ELF-1 (cell line): ENCODE results near the gene TMEM184A.

Source experiments
- DNase-seq: peaks from one replicate; pipeline ENCODE4 v3.0.0-alpha.2; 2016; ENCODE audit warnings: low read depth, low spot score

Gene TMEM184A

GRCh38 chr7:1539882-1540775 lies 15.9 kb downstream of the TMEM184A start:
- no peak for DNase-seq

- DNase-seq = no peak
These were observed 16.7 kb downstream of the TMEM184A start for GRCh38 chr7:1539181-1539881.

- DNase-seq = no peak
These were observed 17.3 kb downstream of the TMEM184A start for GRCh38 chr7:1538544-1539180.

- peak; percentile 96 for DNase-seq
These were observed 18.2 kb downstream of the TMEM184A start for GRCh38 chr7:1537535-1538412.

DNA sequence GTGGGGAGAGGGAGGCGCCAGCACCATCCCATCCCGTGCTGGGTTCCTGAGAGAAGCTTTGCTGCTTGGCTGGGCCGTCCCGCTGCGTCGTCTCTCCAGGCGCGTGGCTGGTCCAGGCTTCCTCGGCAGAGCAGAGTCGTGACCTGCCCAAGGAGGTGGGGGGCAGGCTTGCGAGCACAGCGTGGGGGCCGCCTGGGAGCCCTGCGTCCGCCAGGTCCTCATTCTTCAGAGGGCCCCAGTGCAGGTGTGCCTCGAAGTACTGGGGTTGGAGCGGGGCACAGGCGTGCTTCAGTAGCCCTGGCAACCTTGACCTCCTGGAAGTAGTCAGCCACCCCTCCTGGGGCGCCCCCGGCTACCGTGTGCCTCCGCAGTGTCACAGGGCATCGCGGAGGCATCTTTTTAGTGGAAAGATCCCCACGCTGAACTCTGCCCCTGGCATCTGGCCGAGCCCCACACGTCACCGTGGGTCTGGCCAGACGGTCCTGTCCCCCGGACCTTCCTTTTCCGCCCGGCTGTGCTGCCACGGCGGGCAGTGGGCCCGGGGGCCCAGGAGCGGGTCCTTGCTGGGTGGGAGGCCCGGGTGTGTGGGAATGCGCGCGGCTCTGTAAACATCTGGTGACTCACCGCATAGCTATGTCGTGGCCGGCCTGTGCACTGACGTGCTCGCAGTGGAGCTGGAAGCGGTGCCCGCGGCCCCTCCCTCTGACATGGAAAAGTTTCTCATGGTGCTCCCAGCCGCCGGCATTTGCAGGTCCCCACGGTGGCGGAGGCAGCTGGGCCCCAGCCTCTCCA lies 19.1 kb downstream of the TMEM184A start:
- DNase-seq = peak; percentile 95

DNA sequence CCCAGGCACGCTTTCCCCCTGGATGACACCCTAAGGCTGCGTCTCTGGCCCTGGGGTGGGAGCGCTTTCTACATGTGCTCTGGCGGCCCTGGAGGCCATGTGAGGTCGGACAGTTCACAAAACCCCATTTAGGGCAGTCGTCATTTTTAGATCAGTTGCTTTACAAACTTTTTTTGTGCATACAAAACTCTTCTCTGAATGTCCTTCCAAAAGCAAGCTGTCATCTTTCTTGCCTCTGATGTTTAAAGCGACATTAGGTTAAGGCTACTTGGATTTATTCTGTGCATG lies 19.6 kb downstream of the TMEM184A start:
- DNase-seq = no peak

GRCh38 chr7:1535701-1536454 lies 20.1 kb downstream of the TMEM184A start:
- no peak for DNase-seq

- DNase-seq = no peak
These were observed 20.9 kb downstream of the TMEM184A start for GRCh38 chr7:1535100-1535458.

DNA sequence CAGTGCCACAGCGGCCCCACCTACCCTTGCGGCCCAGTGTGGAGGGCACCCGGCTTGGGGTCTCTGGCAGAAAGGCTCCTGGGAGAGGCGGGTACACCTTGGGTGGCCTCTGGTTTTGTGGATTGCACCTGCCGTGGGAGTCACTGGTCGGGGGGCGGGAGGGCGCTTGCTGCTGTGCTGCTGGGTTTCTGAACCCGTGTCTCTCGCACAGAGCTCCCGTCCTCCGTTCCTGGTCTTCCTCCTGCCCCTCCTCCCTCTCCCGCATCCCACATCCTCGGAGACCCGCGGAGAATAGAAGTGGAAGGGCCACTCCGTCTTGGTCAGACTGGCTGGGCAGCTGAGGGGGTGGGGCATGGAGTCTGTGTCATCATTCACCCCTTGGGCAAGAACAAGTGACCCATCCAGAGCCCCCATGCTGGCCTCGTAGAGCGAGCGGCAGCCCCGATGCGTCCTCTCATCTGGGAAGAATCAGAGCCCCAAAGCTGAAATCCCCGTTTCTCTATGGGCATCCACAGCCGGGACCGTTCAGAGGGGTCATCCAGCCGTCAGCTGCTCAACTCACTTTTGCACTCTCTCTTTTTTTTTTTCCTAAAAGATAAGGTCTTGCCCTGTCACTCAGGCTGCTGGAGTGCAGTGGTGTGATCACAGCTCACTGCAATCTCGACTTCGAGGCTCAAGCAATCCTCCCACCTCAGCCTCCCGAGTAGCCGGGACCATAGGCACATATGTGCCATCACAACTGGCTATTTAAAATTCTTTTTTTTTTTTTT lies 21.5 kb downstream of the TMEM184A start:
- DNase-seq = no peak

GRCh38 chr7:1533547-1534329 lies 22.3 kb downstream of the TMEM184A start:
- DNase-seq = peak; percentile 69

GRCh38 chr7:1533255-1533546 lies 22.8 kb downstream of the TMEM184A start:
- no peak for DNase-seq

GRCh38 chr7:1532456-1533254 lies 23.4 kb downstream of the TMEM184A start:
- DNase-seq = peak; percentile 32

GRCh38 chr7:1531979-1532455 lies 24.0 kb downstream of the TMEM184A start:
- no peak for DNase-seq

DNA sequence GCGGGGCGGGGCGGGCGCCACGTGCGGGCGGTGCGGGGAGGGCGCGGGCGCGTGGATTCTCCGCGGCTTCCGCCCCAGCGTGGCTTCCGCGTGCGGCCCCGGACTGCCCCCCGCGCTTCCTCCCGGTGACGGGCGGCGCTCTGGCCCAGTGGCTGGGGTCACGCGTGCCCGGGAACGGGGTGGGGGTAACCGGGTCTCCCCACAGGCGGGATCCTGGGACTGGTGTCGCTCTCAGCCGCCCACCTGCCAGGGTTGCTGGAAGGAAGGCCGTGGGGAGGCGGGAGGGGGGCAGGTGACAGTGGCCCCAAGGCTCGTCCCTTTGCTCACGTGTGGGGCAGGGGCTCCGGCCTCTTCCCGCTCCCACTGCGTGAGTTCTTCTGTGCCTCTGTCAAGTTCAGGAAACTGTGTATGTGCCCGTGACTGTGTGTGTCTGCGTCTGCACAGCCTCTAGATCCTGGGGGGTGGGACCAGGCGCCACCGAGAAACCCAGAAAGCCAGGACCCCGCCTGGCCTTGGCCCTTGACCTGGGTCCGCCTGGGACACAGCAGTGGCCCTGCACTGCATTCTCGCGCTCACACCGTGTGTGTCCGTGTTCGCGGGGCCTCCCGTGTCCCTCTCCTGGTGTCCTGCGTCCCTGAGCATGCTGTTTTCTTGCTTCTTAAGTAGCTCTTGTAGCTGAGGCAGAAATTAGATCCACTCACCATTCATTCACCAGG lies 24.6 kb downstream of the TMEM184A start:
- DNase-seq = peak; percentile 28

DNA sequence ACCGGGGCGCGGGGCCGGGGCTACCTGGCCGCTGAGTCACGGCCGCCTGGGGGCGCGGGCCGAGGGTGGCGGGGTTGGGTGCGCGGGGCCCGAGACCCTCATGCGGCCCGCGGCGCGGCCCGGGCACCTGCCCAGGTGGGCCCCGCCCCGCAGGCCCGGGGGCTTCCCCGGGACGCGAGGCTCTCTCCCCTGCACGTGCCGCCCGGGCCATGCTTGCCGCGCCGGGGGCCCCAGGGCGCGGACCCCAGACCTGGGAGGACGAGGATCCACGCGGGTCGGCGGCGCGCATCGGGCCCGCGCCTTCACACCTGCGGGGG lies 25.1 kb downstream of the TMEM184A start:
- no peak for DNase-seq

- DNase-seq = no peak
These were observed 26.5 kb downstream of the TMEM184A start for GRCh38 chr7:1529383-1530116.
